Measurements from ENCODE around the gene ATP5ME.
"Not testable (repeated sequence)": the region's sequence is repeated elsewhere in the genome, so short reads cannot be mapped to it uniquely, and the experiment has no call there.

Gene ATP5ME

GRCh38 chr4:683247-683897 is 9.3 kb upstream of the ATP5ME start:
- DNase-seq = no peak

GRCh38 chr4:682490-683172 is 8.6 kb upstream of the ATP5ME start:
- DNase-seq = no peak

- DNase-seq = no peak
These were observed 7.8 kb upstream of the ATP5ME start for GRCh38 chr4:681736-682451.

- DNase-seq = no peak
These were observed 7.0 kb upstream of the ATP5ME start for GRCh38 chr4:680928-681645.

GRCh38 chr4:680551-680927 is 6.5 kb upstream of the ATP5ME start:
- DNase-seq = no peak

GRCh38 chr4:680091-680490 is 6.0 kb upstream of the ATP5ME start:
- no peak for DNase-seq

- DNase-seq = no peak
These were observed 5.6 kb upstream of the ATP5ME start for GRCh38 chr4:679629-680028.

GRCh38 chr4:679104-679481 is 5.0 kb upstream of the ATP5ME start:
- no peak for DNase-seq

GRCh38 chr4:678331-679103 is 4.4 kb upstream of the ATP5ME start:
- no peak for DNase-seq

GRCh38 chr4:677431-678293 is 3.6 kb upstream of the ATP5ME start:
- DNase-seq = no peak

GRCh38 chr4:676871-677235 is 2.8 kb upstream of the ATP5ME start:
- DNase-seq = no peak

- DNase-seq = no peak
These were observed 2.1 kb upstream of the ATP5ME start for GRCh38 chr4:675980-676870.

- DNase-seq = no peak
These were observed 1.2 kb upstream of the ATP5ME start for GRCh38 chr4:675036-675882.

GRCh38 chr4:673349-674091 is 556 bp downstream of the ATP5ME start:
- DNase-seq = no peak

GRCh38 chr4:671769-672168 is 2.3 kb downstream of the ATP5ME start:
- no peak for DNase-seq

GRCh38 chr4:669806-670559 is 4.1 kb downstream of the ATP5ME start:
- DNase-seq = not testable (repeated sequence)

GRCh38 chr4:668219-668618 is 5.9 kb downstream of the ATP5ME start:
- not testable (repeated sequence) for DNase-seq

- no peak for DNase-seq
These were observed 6.5 kb downstream of the ATP5ME start for GRCh38 chr4:667545-667925.
